ENCODE measurements around the gene PDSS2.
"Not testable (repeated sequence)": the region's sequence is repeated elsewhere in the genome, so short reads cannot be mapped to it uniquely, and the experiment has no call there.

PDSS2 gene

GRCh38 chr6:107459283-107460082, at the start of gene PDSS2:
PDSS2 (minus strand) TSS chr6:107459564; CDS start chr6:107459285, 279 bp downstream.
- peak; percentile 76 for DNase-seq (ENCODE audit: low read depth, low spot score)

GRCh38 chr6:107506145-107506544, 46.8 kb upstream of the PDSS2 start:
- DNase-seq (ENCODE audit: low read depth, low spot score) = no peak

GRCh38 chr6:107504270-107505026, 45.1 kb upstream of the PDSS2 start:
- no peak for DNase-seq (ENCODE audit: low read depth, low spot score)

- no peak for DNase-seq (ENCODE audit: low read depth, low spot score)
Observed at GRCh38 chr6:107496892-107497684, 37.7 kb upstream of the PDSS2 start.

GRCh38 chr6:107495971-107496370, 36.6 kb upstream of the PDSS2 start:
- no peak for DNase-seq (ENCODE audit: low read depth, low spot score)

- DNase-seq (ENCODE audit: low read depth, low spot score) = no peak
Observed at GRCh38 chr6:107495196-107495643, 35.9 kb upstream of the PDSS2 start.

- DNase-seq (ENCODE audit: low read depth, low spot score) = no peak
Observed at GRCh38 chr6:107493158-107494057, 34.0 kb upstream of the PDSS2 start.

- DNase-seq (ENCODE audit: low read depth, low spot score) = peak; percentile 57
Observed at GRCh38 chr6:107491760-107492660, 32.6 kb upstream of the PDSS2 start.

GRCh38 chr6:107491138-107491609, 31.8 kb upstream of the PDSS2 start:
- DNase-seq (ENCODE audit: low read depth, low spot score) = no peak

GRCh38 chr6:107490566-107491137, 31.3 kb upstream of the PDSS2 start:
- DNase-seq (ENCODE audit: low read depth, low spot score) = no peak

- DNase-seq (ENCODE audit: low read depth, low spot score) = no peak
Observed at GRCh38 chr6:107489636-107490565, 30.5 kb upstream of the PDSS2 start, which contains the start of gene SOBP. SOBP (plus strand) TSS chr6:107490117; CDS start chr6:107490617, 500 bp downstream.

- DNase-seq (ENCODE audit: low read depth, low spot score) = no peak
Observed at GRCh38 chr6:107488875-107489635, 29.7 kb upstream of the PDSS2 start.

- DNase-seq (ENCODE audit: low read depth, low spot score) = no peak
Observed at GRCh38 chr6:107488174-107488874, 29.0 kb upstream of the PDSS2 start.

- DNase-seq (ENCODE audit: low read depth, low spot score) = no peak
Observed at GRCh38 chr6:107485157-107485556, 25.8 kb upstream of the PDSS2 start.

- no peak for DNase-seq (ENCODE audit: low read depth, low spot score)
Observed at GRCh38 chr6:107479089-107479690, 19.8 kb upstream of the PDSS2 start.

GRCh38 chr6:107475826-107476225, 16.5 kb upstream of the PDSS2 start:
- DNase-seq (ENCODE audit: low read depth, low spot score) = not testable (repeated sequence)
